Sciatic nerve (tissue), 2 donors: ENCODE data around the gene SAMSN1. TPM values are rescaled to one million over a fixed set of nuclear protein-coding genes. Genes with fewer than 3 reads are reported as not detected.

Source experiments
- ATAC-seq: fragments of 200-7000 bp; cut with Tn5 transposase; one replicate; pipeline ENCODE4 v1.9.1; 2020; ENCODE audit warnings: mild to moderate bottlenecking, moderate library complexity
- DNase-seq: peaks from one replicate; pipeline ENCODE4 v3.0.0-alpha.2; 2020; ENCODE audit warnings: low spot score
- intact Hi-C: fragments of 100-400 bp; cut with DNase I; formaldehyde crosslinking; loops from one replicate; pipeline ENCODE4 v1.14.2; 2022
- total RNA-seq: library from RNA; stranded (reverse); fragmentation: NEBNext Ultra II Directional; extraction: Animal tissue kit (Norgen Biotek cat#: 25700); gene quantifications from one replicate; pipeline ENCODE4 v1.2.1, GENCODE V29; 2021
- donor health status: DM: no; HTN: no; CAD: no.
- donor health status: DM: no; HTN: no; CAD: no.

Gene SAMSN1
- total RNA-seq, 1 donor from 2014 or later, result 10.8 TPM

DNA sequence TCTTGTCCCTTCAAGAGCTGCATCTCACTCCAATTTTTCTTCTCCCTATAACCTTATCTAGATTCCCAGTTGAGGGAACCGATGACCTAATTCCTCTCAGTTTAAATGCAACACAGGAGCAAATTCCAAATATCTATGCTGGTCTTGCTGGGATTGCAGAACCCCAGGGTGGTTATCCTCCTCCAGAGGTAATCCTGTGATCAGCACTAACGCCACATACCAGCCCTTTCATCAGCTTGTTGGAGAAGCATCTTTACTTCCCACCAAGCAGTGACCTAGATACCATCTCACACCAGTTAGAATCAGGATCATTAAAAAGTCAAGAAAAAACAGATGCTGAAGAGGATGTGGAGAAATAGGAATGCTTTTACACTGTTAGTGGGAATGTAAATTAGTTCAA lies 52.4 kb downstream of the SAMSN1 start:
- DNase-seq (no peak), ATAC-seq (no peak)
- intact Hi-C loops, result no loop called here

DNA sequence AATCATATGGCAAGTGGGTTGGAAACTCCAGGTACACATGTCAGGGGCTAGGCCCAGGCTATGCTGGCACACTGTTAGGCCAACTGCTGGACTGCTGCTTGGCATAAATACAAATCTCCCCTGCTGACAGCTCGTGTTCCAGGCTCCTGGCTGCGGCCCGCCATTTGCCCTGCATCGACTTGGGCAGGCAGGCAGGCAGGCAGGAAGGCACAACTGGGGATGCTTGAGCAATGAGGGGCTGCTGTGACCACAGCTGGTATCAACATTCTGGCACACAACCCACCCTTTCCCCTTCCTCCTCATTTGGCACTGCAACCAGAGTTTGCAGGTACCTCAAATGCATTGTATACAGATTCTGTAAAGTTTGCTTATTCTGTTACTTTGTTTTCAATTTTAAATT lies 53.2 kb downstream of the SAMSN1 start:
- no peak for DNase-seq
- intact Hi-C loops, result no loop called here
- ATAC-seq, result no peak

DNA sequence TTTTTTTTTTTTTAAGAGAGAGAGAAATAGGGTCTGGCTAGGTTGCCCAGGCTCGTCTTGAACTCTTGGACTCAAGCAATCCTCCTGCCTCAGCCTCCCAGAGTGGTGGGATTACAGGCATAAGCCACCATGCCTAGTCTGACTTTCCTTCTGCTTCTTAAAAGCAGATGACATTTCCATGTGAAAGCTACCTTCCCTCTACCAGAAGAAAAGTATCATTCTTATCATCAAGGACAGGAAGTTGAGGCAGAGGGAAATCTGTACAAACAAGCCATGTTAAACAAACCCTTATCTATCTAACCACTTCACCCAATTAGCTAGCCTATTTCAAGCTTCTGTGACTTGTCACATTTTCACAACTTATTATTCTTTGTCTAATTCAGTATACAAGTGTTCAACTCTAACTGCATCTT lies 54.8 kb downstream of the SAMSN1 start:
- ATAC-seq (no peak), DNase-seq (no peak)
- intact Hi-C loops, result no loop called here

DNA sequence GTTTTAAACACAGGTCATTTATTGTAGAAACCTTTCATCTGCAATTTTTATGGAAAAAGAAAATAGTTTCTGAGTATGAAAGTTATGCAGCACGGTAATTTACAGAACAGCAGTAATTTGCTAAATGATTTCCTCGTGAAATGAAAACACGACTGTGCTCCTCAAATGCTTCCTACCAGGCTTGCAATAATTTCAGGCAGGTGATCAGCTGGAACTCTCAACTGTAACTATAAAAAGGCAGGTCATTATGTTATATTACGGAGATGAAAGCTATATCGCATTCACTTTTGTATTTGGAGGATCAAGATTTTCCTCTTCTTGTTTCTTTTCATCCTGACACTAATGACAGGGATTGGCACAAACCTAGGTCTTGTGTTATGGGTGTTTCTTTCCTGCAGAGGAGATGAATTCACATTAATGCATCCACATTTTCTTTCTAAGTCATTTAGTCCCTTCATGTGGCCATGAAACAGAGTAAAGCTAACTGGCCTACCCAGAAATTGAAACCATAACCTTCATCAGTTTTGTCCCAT lies 57.4 kb downstream of the SAMSN1 start:
- intact Hi-C loops, result no loop called here
- ATAC-seq (no peak), DNase-seq (no peak)

DNA sequence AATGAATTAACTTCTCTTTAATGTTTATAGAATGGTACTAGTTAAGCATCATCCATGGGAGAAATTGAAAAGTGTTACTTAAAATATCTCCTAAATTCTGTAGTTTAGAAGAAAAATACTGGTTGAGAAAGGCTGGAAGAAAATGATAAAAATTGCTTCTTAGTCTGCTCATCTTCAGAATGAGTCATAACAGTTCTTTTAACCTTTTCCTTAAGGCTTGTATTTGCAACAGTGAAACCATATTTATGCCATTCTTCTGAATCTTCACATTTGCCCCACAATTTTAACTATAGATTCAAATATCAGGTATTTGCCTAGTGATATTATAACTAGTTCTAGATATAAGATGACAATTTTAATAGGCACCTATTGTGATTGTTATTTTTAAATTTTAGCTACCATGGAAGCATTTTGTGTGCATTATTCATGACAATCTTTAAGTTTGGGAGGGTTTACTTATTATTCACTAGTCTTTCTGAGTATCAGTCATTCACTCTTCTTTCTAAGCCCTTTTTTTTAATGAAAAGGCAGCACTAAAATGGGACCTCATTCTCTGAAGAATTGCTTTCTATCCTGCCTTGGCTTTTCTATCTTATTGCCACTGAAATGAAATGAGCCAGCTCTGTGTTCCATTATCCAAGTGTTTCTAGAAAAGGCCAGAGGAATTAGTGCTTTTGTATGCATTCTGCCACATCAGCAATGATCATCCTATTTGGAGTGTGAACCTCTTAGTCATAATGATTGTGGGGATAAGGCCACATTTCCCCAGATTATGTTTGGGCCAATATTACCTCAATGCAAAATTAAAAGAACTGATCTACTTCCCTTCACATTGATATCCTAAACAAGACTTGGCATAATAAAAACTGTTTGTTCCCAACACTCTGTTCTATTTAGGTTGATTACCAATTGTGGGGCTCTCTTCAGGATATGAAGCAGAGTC lies 58.4 kb downstream of the SAMSN1 start:
- ATAC-seq, result no peak
- no peak for DNase-seq
- intact Hi-C loops, result no loop called here

DNA sequence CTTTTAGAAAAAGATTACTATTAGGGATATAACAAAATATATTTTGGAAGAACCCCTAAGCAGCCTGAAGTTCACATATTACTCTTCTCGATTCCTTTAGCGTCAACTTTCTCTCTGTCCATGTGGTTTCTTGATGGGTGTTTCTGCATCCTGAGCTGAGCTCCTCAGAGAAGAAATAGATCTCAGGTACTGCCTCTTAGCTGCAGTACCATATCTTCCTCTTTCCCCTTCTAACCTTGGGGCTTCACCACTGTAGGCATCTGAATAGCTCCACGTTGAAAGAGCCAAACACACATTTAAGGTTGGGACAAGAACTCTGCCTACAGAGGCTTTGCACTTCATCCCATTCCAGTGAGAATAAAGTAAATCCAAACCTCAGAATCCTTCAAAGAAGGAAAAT lies 59.2 kb downstream of the SAMSN1 start:
- intact Hi-C loops, result no loop called here
- no peak for DNase-seq
- ATAC-seq, result no peak

DNA sequence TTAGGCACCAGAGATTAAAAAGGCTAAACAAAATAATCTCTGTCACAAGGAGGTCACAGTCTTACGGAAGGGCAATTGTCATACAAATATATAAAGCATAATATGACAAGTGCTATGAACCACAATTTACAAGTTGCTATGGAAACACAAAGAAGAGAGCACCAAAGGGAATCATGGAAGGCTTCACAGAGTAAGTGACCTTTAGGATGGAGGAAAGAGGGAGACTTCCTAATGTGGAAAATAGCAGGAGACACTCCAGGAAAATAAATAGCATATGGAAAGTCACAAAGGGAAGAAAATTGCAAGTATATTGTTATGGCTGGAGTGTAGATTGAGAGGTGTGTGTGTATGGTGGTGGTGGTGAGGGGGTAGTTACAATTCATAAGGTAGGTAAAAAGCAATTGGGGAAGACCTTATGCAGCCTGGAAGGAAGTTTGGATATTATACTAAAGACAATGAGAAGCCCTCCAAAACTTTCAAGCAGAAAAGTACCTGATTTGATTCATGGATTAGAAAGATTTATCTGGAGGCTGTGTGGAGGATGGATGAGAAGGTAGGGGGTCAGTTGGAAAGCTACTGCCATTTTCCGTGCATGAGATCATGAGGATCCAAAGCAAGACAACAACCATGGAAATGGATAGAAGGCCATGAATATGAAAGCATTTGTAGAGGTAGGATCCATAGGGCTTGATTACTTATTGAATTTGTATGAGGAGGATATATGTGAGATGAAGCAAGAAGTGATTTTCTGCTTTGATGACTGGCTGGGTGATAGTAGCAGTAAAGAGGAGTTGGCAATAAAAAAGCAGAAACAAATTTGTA lies 61.7 kb downstream of the SAMSN1 start:
- DNase-seq (no peak), ATAC-seq (no peak)
- intact Hi-C loops, result no loop called here

DNA sequence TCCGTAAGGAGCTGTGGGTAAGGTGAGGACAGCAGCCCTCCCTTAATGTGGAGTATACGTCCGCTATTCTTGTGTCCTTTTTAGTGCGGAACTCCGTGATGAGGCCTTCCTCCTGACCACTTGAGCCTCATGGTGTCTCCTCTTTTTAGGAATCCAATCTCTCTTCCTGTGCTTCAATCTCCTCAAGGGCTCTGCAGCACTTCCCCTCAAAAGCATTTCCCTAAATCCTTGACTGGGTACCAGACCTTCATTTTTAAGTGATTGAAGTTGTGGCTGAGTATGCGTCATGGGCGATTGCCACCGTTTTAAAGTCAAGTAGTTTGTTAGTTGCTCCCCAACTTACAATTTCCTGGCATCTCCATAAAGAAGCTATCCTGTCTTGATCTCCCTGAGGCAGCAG lies 62.8 kb downstream of the SAMSN1 start:
- DNase-seq, result no peak
- ATAC-seq, result no peak
- intact Hi-C loops, result no loop called here

DNA sequence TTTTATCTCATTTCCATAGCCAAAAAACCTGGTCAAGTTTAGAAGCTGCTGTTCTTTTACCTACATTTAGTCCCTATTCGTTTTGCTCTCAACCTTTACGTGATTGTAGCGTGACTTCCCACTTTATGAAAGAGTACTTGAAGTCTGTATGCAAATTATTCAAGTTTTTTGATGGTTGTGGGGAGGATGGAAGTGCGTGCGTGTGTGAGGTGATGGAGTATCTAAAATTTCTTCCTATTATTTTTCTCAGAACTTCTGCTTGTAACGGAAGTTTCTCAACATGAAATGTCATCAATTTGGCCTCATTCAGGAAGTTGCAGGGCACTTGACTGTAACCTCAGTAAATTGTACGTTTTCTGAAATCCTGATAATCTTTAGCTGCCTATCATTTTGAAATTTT lies 64.0 kb downstream of the SAMSN1 start:
- ATAC-seq (peak; percentile 65), DNase-seq (no peak)
- intact Hi-C loops, result no loop called here

DNA sequence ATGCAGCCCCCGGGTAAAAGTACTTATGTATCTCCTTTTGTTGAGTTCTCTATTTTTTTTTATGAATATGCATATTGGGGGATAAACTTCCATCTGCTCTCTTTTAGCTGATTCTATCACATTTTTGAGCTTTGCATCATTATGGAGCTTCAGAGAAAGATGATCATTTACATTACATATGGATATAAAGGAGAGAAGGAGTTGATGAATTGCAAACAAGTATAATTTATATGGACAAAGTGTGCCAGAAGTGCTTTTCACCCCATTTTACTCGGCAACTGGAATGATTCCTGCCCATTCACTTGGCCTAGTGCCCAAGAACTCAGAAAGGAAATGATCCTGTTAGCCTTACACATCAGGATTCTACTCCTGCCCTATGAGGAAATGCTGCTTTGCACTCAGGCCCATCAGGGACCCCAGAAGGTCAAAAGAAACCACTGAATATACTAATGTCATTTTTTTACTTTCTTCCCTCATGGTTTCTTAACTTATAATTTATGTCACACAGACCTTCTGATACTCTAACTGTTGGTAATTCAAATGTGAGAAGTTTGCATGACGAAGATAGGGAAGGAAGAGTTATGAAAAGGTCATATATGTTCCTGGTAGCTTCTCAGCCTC lies 65.6 kb downstream of the SAMSN1 start:
- DNase-seq (no peak), ATAC-seq (no peak)
- intact Hi-C loops, result no loop called here

DNA sequence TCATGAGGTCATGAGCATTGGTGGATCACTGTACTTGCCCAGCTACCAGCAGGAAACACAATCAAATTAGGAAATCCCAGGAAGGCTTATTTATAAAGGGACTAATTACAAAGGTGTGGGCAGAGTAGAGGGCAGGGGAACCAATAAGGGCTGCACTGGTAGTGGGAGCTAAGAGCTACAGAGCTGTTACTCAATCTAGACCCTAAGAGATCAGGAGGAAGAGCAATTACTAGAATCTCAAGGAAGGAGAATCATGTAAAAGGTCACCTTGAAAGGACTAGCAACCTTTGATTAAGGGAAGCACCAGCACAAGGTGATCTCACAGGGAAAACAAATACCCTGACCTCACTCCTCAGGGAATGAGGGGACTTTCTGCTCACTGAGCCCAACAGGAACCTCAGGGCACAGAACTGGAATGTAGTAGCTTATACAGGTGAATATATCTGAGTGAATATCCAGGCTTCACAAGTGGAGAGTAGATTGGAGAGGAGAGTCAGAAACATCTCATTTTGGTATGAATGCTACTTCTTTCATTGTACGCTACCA lies 66.8 kb downstream of the SAMSN1 start:
- DNase-seq, result no peak
- ATAC-seq, result no peak
- intact Hi-C loops, result no loop called here

DNA sequence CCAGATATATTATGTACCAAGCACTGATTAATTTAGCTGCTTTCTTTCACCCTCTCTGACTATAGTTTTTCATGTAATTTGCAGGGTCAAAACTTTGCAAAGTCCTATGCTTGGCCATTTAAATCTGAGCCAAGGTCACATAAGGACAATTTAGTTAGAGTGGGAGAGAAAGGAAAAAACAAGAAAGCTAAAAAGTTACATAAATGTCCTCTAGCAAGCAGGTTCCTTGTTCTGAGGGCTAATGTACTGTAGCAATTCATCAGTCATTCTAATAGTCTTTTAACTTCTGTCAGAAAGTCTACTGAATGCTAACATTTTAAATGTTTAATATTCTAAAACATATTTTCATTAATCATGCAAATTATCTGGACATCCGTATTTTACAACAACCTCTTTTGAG lies 68.3 kb downstream of the SAMSN1 start:
- no peak for ATAC-seq
- intact Hi-C loops, result no loop called here
- DNase-seq, result no peak

DNA sequence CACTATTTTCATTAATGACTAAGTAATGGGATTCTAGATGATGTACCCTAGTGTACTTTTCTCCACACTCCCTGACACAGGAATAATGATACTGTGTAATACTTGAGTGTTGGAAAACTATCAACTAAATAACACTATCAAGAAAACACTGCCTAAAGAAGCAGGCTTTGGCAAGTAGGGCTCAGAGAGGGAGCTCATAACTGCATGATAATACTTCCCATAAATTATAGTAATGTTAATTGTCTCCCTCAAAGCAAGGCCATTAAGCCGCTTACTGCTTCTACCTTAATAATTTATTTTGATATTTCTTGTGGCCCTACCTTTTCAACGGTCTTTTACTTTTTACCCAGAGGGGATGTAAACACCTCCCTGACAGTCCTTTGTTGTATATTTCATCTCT lies 69.0 kb downstream of the SAMSN1 start:
- intact Hi-C loops, result no loop called here
- DNase-seq, result no peak
- no peak for ATAC-seq

DNA sequence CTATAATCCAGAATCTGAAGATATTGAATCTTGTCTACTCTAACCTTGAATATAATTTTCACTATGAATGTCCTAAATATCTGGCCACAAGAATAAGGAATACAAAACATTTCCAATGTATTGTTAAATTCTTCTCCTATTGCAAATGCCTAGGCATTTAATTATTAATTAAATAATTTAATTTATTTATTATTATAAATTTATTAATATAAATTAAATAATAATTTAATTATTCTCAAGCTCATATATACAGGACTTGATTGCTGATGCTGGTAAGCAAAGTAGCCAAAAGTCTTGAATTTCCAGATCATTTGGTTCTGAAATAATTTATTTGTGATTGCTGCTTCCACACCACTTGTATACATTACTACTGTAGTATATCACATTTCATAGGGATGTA lies 71.1 kb downstream of the SAMSN1 start:
- intact Hi-C loops, result no loop called here
- DNase-seq (no peak), ATAC-seq (no peak)

DNA sequence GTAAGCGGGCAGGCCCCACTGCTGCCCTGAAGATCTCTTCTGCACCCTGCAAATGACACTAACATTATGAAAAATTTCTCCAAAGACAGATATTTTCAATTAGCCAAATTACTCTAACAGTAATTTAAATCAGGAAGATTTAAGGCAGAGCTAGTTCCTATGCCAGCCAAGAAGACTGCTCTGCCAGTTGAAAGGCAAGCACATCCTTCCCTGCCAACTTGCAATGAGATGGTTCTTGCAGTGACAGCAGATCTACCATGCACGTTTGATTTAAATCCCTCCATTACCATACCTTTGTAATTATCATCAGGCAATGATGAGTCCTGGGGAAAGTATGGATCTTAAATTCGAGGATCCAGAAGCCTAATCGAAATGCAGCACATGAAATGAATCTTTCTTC lies 76.5 kb downstream of the SAMSN1 start:
- no peak for DNase-seq
- intact Hi-C loops, result no loop called here
- no peak for ATAC-seq

DNA sequence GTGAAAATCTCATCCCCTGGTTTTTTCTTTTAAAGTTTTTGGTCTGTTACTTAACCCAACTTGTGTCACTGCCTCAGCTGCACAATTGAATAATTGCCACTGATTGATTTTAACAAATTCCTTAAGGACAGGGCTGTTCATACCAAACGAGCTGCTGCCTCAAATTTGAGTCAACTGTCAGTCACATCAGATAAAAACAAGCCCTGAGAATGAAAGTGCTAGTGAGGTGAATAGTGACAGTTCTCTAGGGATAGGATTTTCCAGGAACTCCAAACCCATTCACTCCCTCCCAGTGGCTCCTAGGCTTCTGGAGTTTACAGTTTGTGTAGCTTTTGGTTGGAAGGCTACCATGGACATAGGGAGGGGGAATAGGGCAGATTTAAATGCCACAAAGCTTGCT lies 79.4 kb downstream of the SAMSN1 start:
- intact Hi-C loops, result no loop called here
- DNase-seq, result no peak
- ATAC-seq, result no peak

DNA sequence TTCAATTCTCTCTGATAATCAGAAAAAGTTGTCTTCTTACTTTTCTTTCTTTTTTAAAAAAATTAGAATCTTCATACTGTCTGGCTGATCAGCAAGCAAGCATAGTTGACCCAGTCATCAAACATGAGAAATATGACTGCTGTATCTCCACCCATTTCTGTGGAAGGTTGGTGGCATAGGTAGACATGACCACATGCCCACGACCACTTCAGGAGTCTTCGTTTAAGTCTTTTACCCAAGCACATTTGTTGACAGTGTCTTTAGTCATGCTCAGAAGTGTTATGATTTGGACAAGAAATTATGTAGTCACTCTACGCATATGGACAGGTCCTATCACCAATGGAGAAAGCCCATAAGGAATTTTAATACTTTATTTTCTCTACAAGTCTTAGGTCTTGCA lies 88.4 kb downstream of the SAMSN1 start:
- no peak for ATAC-seq
- no peak for DNase-seq
- intact Hi-C loops, result no loop called here

DNA sequence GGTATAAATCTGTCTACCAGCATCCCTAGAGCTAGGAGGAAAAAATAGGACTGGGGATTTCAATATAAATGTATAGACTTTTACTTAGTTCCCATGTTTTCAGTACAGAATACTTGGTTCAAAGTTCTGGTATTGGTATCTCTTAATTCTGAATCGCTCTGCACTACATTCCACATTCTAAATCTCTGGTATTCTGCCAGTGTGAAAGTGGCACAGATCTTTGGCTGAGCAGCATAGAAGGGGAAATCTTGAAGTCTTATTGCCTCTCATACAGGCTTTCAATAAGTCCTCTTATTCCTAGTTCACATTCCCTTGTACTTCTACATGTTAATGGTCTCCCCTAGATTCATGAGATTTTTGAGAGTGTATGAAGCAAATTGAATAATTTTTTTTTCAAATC lies 89.2 kb downstream of the SAMSN1 start:
- ATAC-seq, result no peak
- intact Hi-C loops, result no loop called here

More for the DNA sequence above, 89.2 kb downstream of the SAMSN1 start:
- no peak for DNase-seq
